ENCODE measurements around the gene SGCG. TPM values are rescaled to one million over a fixed set of nuclear protein-coding genes. Genes with fewer than 3 reads are reported as not detected.
"Not testable (repeated sequence)": the region's sequence is repeated elsewhere in the genome, so short reads cannot be mapped to it uniquely, and the experiment has no call there.

The SGCG gene
- not detected for total RNA-seq
- polyA plus RNA-seq, result not detected

GRCh38 chr13:23180711-23181110, at the start of gene SGCG:
SGCG (plus strand) TSS chr13:23180979; CDS start chr13:23203695, 22,716 bp downstream.
- H3K9me3 Mint-ChIP-seq, result peaks cover 0 to 9% (median 5%) of the 10 kb centered on the region in 5 donors
- no peaks in the 10 kb centered on the region for H3K4me1 Mint-ChIP-seq
- Histone ChIP-seq H3K27ac (ENCODE audit: low read depth, low read length) (no peak within 1 kb of the TSS), H3K4me3 (ENCODE audit: low read length) (no peak within 1 kb of the TSS), H3K27me3 (ENCODE audit: insufficient read depth, low read length, poor library complexity, severe bottlenecking) (no peaks in the 10 kb centered on the region), H3K4me1 (ENCODE audit: insufficient read depth, low read length) (no peaks in the 10 kb centered on the region), H3K36me3 (ENCODE audit: insufficient read depth, low read length) (no peaks in the 10 kb centered on the region), H3K9me3 (ENCODE audit: low read length) (no peaks in the 10 kb centered on the region)
- H3K27me3 Mint-ChIP-seq, result peaks cover 0 to 4% of the 10 kb centered on the region in 2 donors
- ChIA-PET CTCF (no interaction called here), POLR2A (no interaction called here)
- DNase-seq, result no peak
- no peak within 1 kb of the TSS for H3K4me3 Mint-ChIP-seq
- H3K36me3 Mint-ChIP-seq, result no peaks in the 10 kb centered on the region
- H3K27ac Mint-ChIP-seq, result no peak within 1 kb of the TSS

GRCh38 chr13:23134542-23134941, 46.2 kb upstream of the SGCG start:
- no peaks in the 10 kb centered on the region for H3K9me3 Mint-ChIP-seq
- H3K4me1 ChIP-seq (ENCODE audit: insufficient read depth, low read length), result no peaks in the 10 kb centered on the region
- H3K27ac Mint-ChIP-seq, result no peak overlapping the region
- H3K27me3 ChIP-seq (ENCODE audit: insufficient read depth, low read length, poor library complexity, severe bottlenecking), result no peaks in the 10 kb centered on the region
- CTCF ChIA-PET, result no interaction called here
- H3K9me3 ChIP-seq (ENCODE audit: low read length), result no peaks in the 10 kb centered on the region
- H3K4me1 Mint-ChIP-seq, result no peaks in the 10 kb centered on the region
- no peak overlapping the region for H3K4me3 ChIP-seq (ENCODE audit: low read length)
- H3K27me3 Mint-ChIP-seq, result peaks cover 0 to 3% of the 10 kb centered on the region in 2 donors
- H3K27ac ChIP-seq (ENCODE audit: low read depth, low read length), result no peak overlapping the region
- no peaks in the 10 kb centered on the region for H3K36me3 ChIP-seq (ENCODE audit: insufficient read depth, low read length)
- H3K36me3 Mint-ChIP-seq, result no peaks in the 10 kb centered on the region
- no peak for DNase-seq
- POLR2A ChIA-PET, result no interaction called here
- no peak overlapping the region for H3K4me3 Mint-ChIP-seq

- Histone ChIP-seq H3K27me3 (ENCODE audit: insufficient read depth, low read length, poor library complexity, severe bottlenecking) (no peaks in the 10 kb centered on the region), H3K4me3 (ENCODE audit: low read length) (no peak overlapping the region), H3K9me3 (ENCODE audit: low read length) (no peaks in the 10 kb centered on the region), H3K4me1 (ENCODE audit: insufficient read depth, low read length) (no peaks in the 10 kb centered on the region), H3K27ac (ENCODE audit: low read depth, low read length) (no peak overlapping the region), H3K36me3 (ENCODE audit: insufficient read depth, low read length) (no peaks in the 10 kb centered on the region)
- ChIA-PET CTCF (no interaction called here), POLR2A (no interaction called here)
- Mint-ChIP-seq H3K4me1 (no peaks in the 10 kb centered on the region), H3K9me3 (no peaks in the 10 kb centered on the region), H3K27ac (no peak overlapping the region), H3K27me3 (peaks cover 0 to 5% of the 10 kb centered on the region in 2 donors), H3K4me3 (no peak overlapping the region), H3K36me3 (no peaks in the 10 kb centered on the region)
- no peak for DNase-seq
Measured at GRCh38 chr13:23140492-23140891, 40.3 kb upstream of the SGCG start.

- Histone ChIP-seq H3K36me3 (ENCODE audit: insufficient read depth, low read length) (no peaks in the 10 kb centered on the region), H3K27me3 (ENCODE audit: insufficient read depth, low read length, poor library complexity, severe bottlenecking) (no peaks in the 10 kb centered on the region), H3K4me3 (ENCODE audit: low read length) (no peak overlapping the region), H3K27ac (ENCODE audit: low read depth, low read length) (no peak overlapping the region), H3K4me1 (ENCODE audit: insufficient read depth, low read length) (no peaks in the 10 kb centered on the region), H3K9me3 (ENCODE audit: low read length) (no peaks in the 10 kb centered on the region)
- Mint-ChIP-seq H3K4me1 (no peaks in the 10 kb centered on the region), H3K27me3 (peaks cover 0 to 5% of the 10 kb centered on the region in 2 donors), H3K4me3 (no peak overlapping the region), H3K9me3 (no peaks in the 10 kb centered on the region), H3K27ac (peak overlapping the region in 1 of 8 donors; percentile 29), H3K36me3 (no peaks in the 10 kb centered on the region)
- no peak for DNase-seq
- ChIA-PET POLR2A (no interaction called here), CTCF (no interaction called here)
Measured at GRCh38 chr13:23141964-23142363, 38.8 kb upstream of the SGCG start.

GRCh38 chr13:23142607-23143006, 38.2 kb upstream of the SGCG start:
- H3K27me3 ChIP-seq (ENCODE audit: insufficient read depth, low read length, poor library complexity, severe bottlenecking); H3K27ac ChIP-seq (ENCODE audit: low read depth, low read length); H3K4me3 Mint-ChIP-seq; CTCF ChIA-PET; H3K4me1 Mint-ChIP-seq; H3K9me3 Mint-ChIP-seq; POLR2A ChIA-PET; H3K27ac Mint-ChIP-seq; H3K36me3 Mint-ChIP-seq; H3K4me1 ChIP-seq (ENCODE audit: insufficient read depth, low read length); H3K36me3 ChIP-seq (ENCODE audit: insufficient read depth, low read length); H3K27me3 Mint-ChIP-seq; H3K9me3 ChIP-seq (ENCODE audit: low read length); H3K4me3 ChIP-seq (ENCODE audit: low read length); DNase-seq: not testable (repeated sequence)

- ChIA-PET CTCF (no interaction called here), POLR2A (no interaction called here)
- Mint-ChIP-seq H3K36me3 (no peaks in the 10 kb centered on the region), H3K27me3 (peaks cover 0 to 5% of the 10 kb centered on the region in 2 donors), H3K9me3 (no peaks in the 10 kb centered on the region), H3K27ac (no peak overlapping the region), H3K4me1 (no peaks in the 10 kb centered on the region), H3K4me3 (no peak overlapping the region)
- Histone ChIP-seq H3K9me3 (ENCODE audit: low read length) (no peaks in the 10 kb centered on the region), H3K27ac (ENCODE audit: low read depth, low read length) (no peak overlapping the region), H3K4me3 (ENCODE audit: low read length) (no peak overlapping the region), H3K4me1 (ENCODE audit: insufficient read depth, low read length) (no peaks in the 10 kb centered on the region), H3K36me3 (ENCODE audit: insufficient read depth, low read length) (no peaks in the 10 kb centered on the region), H3K27me3 (ENCODE audit: insufficient read depth, low read length, poor library complexity, severe bottlenecking) (no peaks in the 10 kb centered on the region)
- DNase-seq, result no peak
Measured at GRCh38 chr13:23144431-23144830, 36.3 kb upstream of the SGCG start.

GRCh38 chr13:23146006-23146405, 34.8 kb upstream of the SGCG start:
- Histone ChIP-seq H3K27me3 (ENCODE audit: insufficient read depth, low read length, poor library complexity, severe bottlenecking) (no peaks in the 10 kb centered on the region), H3K36me3 (ENCODE audit: insufficient read depth, low read length) (no peaks in the 10 kb centered on the region), H3K27ac (ENCODE audit: low read depth, low read length) (no peak overlapping the region), H3K4me3 (ENCODE audit: low read length) (no peak overlapping the region), H3K4me1 (ENCODE audit: insufficient read depth, low read length) (no peaks in the 10 kb centered on the region), H3K9me3 (ENCODE audit: low read length) (no peaks in the 10 kb centered on the region)
- no peaks in the 10 kb centered on the region for H3K9me3 Mint-ChIP-seq
- DNase-seq, result no peak
- no peaks in the 10 kb centered on the region for H3K4me1 Mint-ChIP-seq
- peaks cover 0 to 5% of the 10 kb centered on the region in 2 donors for H3K27me3 Mint-ChIP-seq
- no peaks in the 10 kb centered on the region for H3K36me3 Mint-ChIP-seq
- H3K27ac Mint-ChIP-seq, result no peak overlapping the region
- no peak overlapping the region for H3K4me3 Mint-ChIP-seq
- POLR2A ChIA-PET, result no interaction called here
- CTCF ChIA-PET, result no interaction called here

GRCh38 chr13:23146811-23147625, 33.8 kb upstream of the SGCG start:
- H3K4me3 Mint-ChIP-seq, result no peak overlapping the region
- H3K4me3 ChIP-seq (ENCODE audit: low read length), result no peak overlapping the region
- ChIA-PET POLR2A (no interaction called here), CTCF (no interaction called here)
- no peaks in the 10 kb centered on the region for H3K27me3 ChIP-seq (ENCODE audit: insufficient read depth, low read length, poor library complexity, severe bottlenecking)
- H3K9me3 ChIP-seq (ENCODE audit: low read length), result no peaks in the 10 kb centered on the region
- peaks cover 0 to 8% of the 10 kb centered on the region in 2 donors for H3K27me3 Mint-ChIP-seq
- no peaks in the 10 kb centered on the region for H3K36me3 ChIP-seq (ENCODE audit: insufficient read depth, low read length)
- no peaks in the 10 kb centered on the region for H3K4me1 Mint-ChIP-seq
- H3K36me3 Mint-ChIP-seq, result no peaks in the 10 kb centered on the region
- H3K27ac Mint-ChIP-seq, result no peak overlapping the region
- no peaks in the 10 kb centered on the region for H3K9me3 Mint-ChIP-seq
- H3K27ac ChIP-seq (ENCODE audit: low read depth, low read length), result no peak overlapping the region
- H3K4me1 ChIP-seq (ENCODE audit: insufficient read depth, low read length), result no peaks in the 10 kb centered on the region
- no peak for DNase-seq

Measured in CD8-positive, alpha-beta memory T cell (primary cell).